GM19395 (cell line): ENCODE measurements around the gene ZNF154.
"Not testable (repeated sequence)": the region's sequence is repeated elsewhere in the genome, so short reads cannot be mapped to it uniquely, and the experiment has no call there.

Experiments used
- ATAC-seq: cut with Tn5 transposase; IDR thresholded peaks from one replicate; pipeline ENCODE4 v1.9.1; 2021; ENCODE audit warnings: mild to moderate bottlenecking, moderate library complexity; ENCODE audit not compliant: unreplicated experiment

Gene ZNF154

GRCh38 chr19:57708641-57709361 lies at the start of gene ZNF154:
ZNF154 (minus strand) TSS chr19:57709204; CDS start chr19:57708971, 233 bp downstream.
- no peak for ATAC-seq

DNA sequence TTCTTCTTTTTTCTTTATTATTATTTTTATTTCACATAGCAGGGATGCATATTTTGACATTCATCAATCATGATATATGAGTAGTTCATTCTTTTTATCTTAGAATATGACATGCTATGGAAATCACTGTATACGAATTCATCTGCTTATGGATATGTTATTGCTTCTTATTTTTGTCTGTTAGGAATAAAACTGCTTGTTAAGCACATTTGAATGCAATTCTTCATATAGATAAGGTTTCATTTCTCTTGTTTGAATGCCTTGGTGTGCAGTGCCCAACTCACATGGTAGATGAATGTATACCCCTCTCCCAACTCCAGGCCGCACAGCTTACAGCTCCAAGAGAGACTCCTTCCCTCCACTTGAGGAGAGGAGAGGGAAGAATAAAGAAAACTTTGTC lies 48.9 kb upstream of the ZNF154 start:
- ATAC-seq: no peak

GRCh38 chr19:57755031-57755430 lies 46.0 kb upstream of the ZNF154 start:
- no peak for ATAC-seq

- no peak for ATAC-seq
Measured at GRCh38 chr19:57754091-57754673, 45.2 kb upstream of the ZNF154 start.

GRCh38 chr19:57748029-57748428 lies 39.0 kb upstream of the ZNF154 start:
- ATAC-seq: no peak

GRCh38 chr19:57747472-57747807 lies 38.4 kb upstream of the ZNF154 start:
- ATAC-seq: no peak

- peak; percentile 99 for ATAC-seq
Measured at GRCh38 chr19:57746580-57747471, 37.8 kb upstream of the ZNF154 start, which contains the start of gene ZNF776. ZNF776 (plus strand) TSS chr19:57746815; CDS start chr19:57747059, 244 bp downstream.

- ATAC-seq: not testable (repeated sequence)
Measured at GRCh38 chr19:57738770-57739169, 29.8 kb upstream of the ZNF154 start.

- ATAC-seq: not testable (repeated sequence)
Measured at GRCh38 chr19:57738320-57738719, 29.3 kb upstream of the ZNF154 start.

DNA sequence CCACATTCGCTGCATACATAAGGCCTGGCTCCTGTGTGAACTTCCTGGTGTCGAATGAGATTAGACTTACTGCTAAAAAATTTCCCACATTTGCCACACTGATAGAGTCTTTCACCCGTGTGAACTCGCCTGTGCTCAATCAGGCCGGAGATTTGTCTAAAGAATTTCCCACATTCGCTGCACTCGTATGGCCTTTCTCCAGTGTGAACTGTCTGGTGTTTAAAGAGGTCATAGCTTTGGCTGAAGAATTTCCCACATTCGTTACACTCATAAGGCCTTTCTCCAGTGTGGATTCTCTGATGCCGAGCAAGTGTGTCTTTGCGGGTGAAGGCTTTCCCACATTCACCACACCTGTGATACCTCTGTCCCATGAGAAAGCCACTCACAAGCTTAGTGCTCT lies 11.9 kb upstream of the ZNF154 start:
- ATAC-seq: no peak

GRCh38 chr19:57719901-57720519 lies 11.0 kb upstream of the ZNF154 start:
- ATAC-seq: no peak

DNA sequence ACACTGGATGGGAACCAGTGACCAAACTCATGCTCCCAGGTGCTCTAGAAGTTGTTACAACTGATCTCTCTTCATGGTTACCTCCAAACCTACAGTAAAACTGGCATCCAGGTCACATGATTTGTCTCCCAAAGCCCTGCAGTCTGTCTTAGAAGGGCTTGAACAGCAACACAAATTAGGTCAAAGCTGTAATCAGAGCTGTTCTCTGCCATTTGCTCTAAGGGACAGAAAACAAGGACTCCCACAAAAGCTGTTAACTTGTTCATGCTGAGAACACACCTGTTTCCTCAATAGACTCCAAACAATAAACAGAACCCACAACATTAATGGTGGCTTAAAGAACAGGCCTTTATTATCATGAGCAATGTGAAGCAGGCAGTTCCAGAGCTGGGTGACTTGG lies 10.4 kb upstream of the ZNF154 start:
- no peak for ATAC-seq

DNA sequence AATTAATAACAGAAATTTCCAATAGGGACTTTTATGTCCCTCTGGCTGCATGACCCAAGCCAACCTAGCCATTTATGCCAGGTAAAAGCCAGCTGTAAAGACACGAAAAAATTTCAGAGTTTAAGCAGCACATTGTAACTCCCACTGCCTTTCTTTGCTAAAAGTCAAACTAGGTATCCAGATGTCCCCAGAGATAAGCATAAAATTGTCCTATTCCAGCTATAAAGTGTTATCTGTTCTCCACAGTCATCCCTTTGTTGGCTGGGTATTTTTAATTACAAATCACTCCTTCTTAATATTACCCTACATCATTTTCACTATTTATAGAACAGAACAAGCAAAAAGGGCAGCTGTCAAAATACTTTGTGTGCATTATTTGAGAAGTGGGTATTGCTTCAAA lies 3.2 kb upstream of the ZNF154 start:
- no peak for ATAC-seq

- ATAC-seq: no peak
Measured at GRCh38 chr19:57709616-57710015, 612 bp upstream of the ZNF154 start.

DNA sequence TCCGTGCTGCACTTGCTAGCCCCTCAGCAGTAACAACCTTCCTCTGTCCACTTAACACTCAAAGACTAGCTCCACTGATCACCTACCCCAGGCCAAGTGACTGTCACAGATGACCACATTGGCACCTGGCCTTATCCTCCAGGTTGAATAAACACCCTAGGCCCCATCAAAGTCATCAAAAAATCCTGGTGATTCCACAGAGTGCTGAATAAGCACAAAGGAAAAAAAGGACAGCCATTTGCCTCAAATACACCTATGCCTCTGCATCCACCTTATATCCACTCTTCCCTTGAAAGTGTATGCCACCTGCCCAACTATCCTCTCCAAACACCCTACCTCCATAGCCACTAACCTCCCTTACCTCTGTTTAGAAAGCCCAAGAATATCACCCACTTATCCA lies 2.7 kb downstream of the ZNF154 start:
- no peak for ATAC-seq

- ATAC-seq: no peak
Measured at GRCh38 chr19:57701625-57702024, 7.4 kb downstream of the ZNF154 start.

GRCh38 chr19:57689750-57690149 lies 19.3 kb downstream of the ZNF154 start:
- ATAC-seq: no peak

GRCh38 chr19:57688011-57688763 lies 20.8 kb downstream of the ZNF154 start:
- no peak for ATAC-seq

- ATAC-seq: no peak
Measured at GRCh38 chr19:57687363-57688010, 21.5 kb downstream of the ZNF154 start.

- no peak for ATAC-seq
Measured at GRCh38 chr19:57686727-57687126, 22.3 kb downstream of the ZNF154 start.
